Astrocyte (in vitro differentiated cells and primary cell): Measurements from ENCODE around the gene LHX1. TPM values are rescaled to one million over a fixed set of nuclear protein-coding genes. Genes with fewer than 3 reads are reported as not detected.

ENCODE experiments used
- DNase-seq: peaks from one replicate; pipeline ENCODE4 v3.0.0-alpha.2; 2010; ENCODE audit warnings: low read depth
- FAIRE-seq: peaks from 2 replicates; lab custom pipeline; 2011; peaks lifted over from hg19 to GRCh38; lab: Jason Lieb, UNC
- H2AFZ ChIP-seq: 2 replicates; pipeline ENCODE4 v1.6.0; 2012; ENCODE audit warnings: low read depth, low read length, inconsistent platforms
- H3K27ac ChIP-seq: 2 replicates; pipeline ENCODE4 v1.5.1; 2011; ENCODE audit warnings: low read depth, low read length, inconsistent platforms
- H3K27me3 ChIP-seq: 2 replicates; pipeline ENCODE4 v1.6.0; 2011; ENCODE audit warnings: low read length, inconsistent platforms; ENCODE audit not compliant: insufficient read depth
- H3K36me3 ChIP-seq: 2 replicates; pipeline ENCODE4 v1.5.1; 2011; ENCODE audit warnings: low read length, inconsistent platforms; ENCODE audit not compliant: insufficient read depth
- H3K4me1 ChIP-seq: 2 replicates; pipeline ENCODE4 v1.5.1; 2011; ENCODE audit warnings: low read length, inconsistent platforms; ENCODE audit not compliant: insufficient read depth
- H3K4me2 ChIP-seq: 2 replicates; pipeline ENCODE4 v1.6.0; 2012; ENCODE audit warnings: low read length, inconsistent platforms
- H3K4me3 ChIP-seq: 2 replicates; pipeline ENCODE4 v1.5.1; 2011; ENCODE audit warnings: low read depth, mild to moderate bottlenecking, low read length, inconsistent platforms; ENCODE audit not compliant: insufficient read depth
- H3K79me2 ChIP-seq: 2 replicates; pipeline ENCODE4 v1.6.0; 2012; ENCODE audit warnings: mild to moderate bottlenecking, low read length, inconsistent platforms; ENCODE audit not compliant: insufficient read depth
- H3K9ac ChIP-seq: 2 replicates; pipeline ENCODE4 v1.6.0; 2012; ENCODE audit warnings: mild to moderate bottlenecking, low read length, inconsistent platforms
- H3K9me3 ChIP-seq: 2 replicates; pipeline ENCODE4 v1.5.1; 2012; ENCODE audit warnings: low read depth, mild to moderate bottlenecking, low read length, inconsistent platforms; ENCODE audit not compliant: insufficient read depth
- H4K20me1 ChIP-seq: 2 replicates; pipeline ENCODE4 v1.6.0; 2012; ENCODE audit warnings: low read length, inconsistent platforms; ENCODE audit not compliant: insufficient read depth
- H3K27ac Mint-ChIP-seq: one replicate; pipeline ENCODE4 v1.8.0; 2021; ENCODE audit warnings: mild to moderate bottlenecking, mixed read lengths; ENCODE audit not compliant: unreplicated experiment
- H3K27me3 Mint-ChIP-seq: one replicate; pipeline ENCODE4 v1.8.0; 2021; ENCODE audit warnings: low read depth, mixed read lengths; ENCODE audit not compliant: unreplicated experiment
- H3K36me3 Mint-ChIP-seq: one replicate; pipeline ENCODE4 v1.8.0; 2021; ENCODE audit warnings: low read depth, mixed read lengths; ENCODE audit not compliant: unreplicated experiment
- H3K4me1 Mint-ChIP-seq: one replicate; pipeline ENCODE4 v1.8.0; 2021; ENCODE audit warnings: low read depth, mixed read lengths; ENCODE audit not compliant: unreplicated experiment
- H3K4me3 Mint-ChIP-seq: one replicate; pipeline ENCODE4 v1.8.0; 2021; ENCODE audit warnings: mild to moderate bottlenecking, moderate library complexity, mixed read lengths; ENCODE audit not compliant: unreplicated experiment
- H3K9me3 Mint-ChIP-seq: one replicate; pipeline ENCODE4 v1.8.0; 2021; ENCODE audit warnings: mild to moderate bottlenecking, mixed read lengths; ENCODE audit not compliant: unreplicated experiment
- EZH2 ChIP-seq: IDR thresholded peaks from 2 replicates; pipeline ENCODE4 v1.6.1; 2012; ENCODE audit warnings: mild to moderate bottlenecking, low read length, inconsistent platforms; ENCODE audit not compliant: insufficient read depth
- total RNA-seq: library from RNA; stranded (reverse); gene quantifications from 2 replicates; pipeline ENCODE4 v1.2.1, GENCODE V29; 2021
- TF ChIP-seq, protein P1 (sequence below): IDR thresholded peaks from 2 replicates; pipeline ENCODE4 v1.5.1; 2011; ENCODE audit warnings: low read depth, mild to moderate bottlenecking, inconsistent platforms, low read length, moderate library complexity; ENCODE audit not compliant: insufficient read depth

The LHX1 gene
- total RNA-seq, 1 donor from 2014 or later, result 10.8 TPM

DNA sequence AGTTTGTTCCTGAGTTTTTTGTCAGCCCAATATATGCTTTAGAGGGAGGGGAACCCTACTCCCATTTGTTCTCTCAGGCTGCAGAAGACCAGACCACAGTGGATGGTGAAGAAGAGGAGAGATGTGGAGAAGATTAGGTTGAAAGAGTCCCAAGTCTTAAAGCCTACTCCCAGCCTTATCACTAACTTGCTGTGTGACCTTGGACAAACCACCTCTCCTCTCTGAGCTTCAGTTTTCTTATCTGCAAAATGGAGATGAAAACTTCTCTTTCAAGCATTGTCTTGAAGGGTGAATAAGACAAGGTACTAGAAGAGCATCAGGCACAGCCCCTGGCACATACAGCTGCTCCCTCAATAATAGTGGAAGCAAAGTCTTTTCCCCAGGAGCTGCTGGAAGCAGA, 15.1 kb upstream of the LHX1 start:
- H3K27me3 ChIP-seq, result peaks cover 6% of the 10 kb centered on the region
- no peaks in the 10 kb centered on the region for H3K9me3 ChIP-seq
- H3K4me2 ChIP-seq, result no peak overlapping the region
- no peaks in the 10 kb centered on the region for H3K36me3 ChIP-seq
- no peaks in the 10 kb centered on the region for H3K9me3 Mint-ChIP-seq
- TF ChIP-seq, protein P1, sequence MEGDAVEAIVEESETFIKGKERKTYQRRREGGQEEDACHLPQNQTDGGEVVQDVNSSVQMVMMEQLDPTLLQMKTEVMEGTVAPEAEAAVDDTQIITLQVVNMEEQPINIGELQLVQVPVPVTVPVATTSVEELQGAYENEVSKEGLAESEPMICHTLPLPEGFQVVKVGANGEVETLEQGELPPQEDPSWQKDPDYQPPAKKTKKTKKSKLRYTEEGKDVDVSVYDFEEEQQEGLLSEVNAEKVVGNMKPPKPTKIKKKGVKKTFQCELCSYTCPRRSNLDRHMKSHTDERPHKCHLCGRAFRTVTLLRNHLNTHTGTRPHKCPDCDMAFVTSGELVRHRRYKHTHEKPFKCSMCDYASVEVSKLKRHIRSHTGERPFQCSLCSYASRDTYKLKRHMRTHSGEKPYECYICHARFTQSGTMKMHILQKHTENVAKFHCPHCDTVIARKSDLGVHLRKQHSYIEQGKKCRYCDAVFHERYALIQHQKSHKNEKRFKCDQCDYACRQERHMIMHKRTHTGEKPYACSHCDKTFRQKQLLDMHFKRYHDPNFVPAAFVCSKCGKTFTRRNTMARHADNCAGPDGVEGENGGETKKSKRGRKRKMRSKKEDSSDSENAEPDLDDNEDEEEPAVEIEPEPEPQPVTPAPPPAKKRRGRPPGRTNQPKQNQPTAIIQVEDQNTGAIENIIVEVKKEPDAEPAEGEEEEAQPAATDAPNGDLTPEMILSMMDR, result no peak
- no peak for TF ChIP-seq EZH2
- H3K4me3 ChIP-seq, result no peak overlapping the region
- H3K4me1 ChIP-seq, result peaks cover 52% of the 10 kb centered on the region
- FAIRE-seq, result no peak
- H3K9ac ChIP-seq, result no peak overlapping the region
- no peak overlapping the region for H3K27ac Mint-ChIP-seq
- peaks cover 51% of the 10 kb centered on the region for H3K4me1 Mint-ChIP-seq
- H4K20me1 ChIP-seq, result no peaks in the 10 kb centered on the region
- no peak overlapping the region for H3K4me3 Mint-ChIP-seq
- H3K27ac ChIP-seq, result no peak overlapping the region
- no peaks in the 10 kb centered on the region for H3K36me3 Mint-ChIP-seq
- H3K79me2 ChIP-seq, result no peaks in the 10 kb centered on the region
- H3K27me3 Mint-ChIP-seq, result peaks cover 9% of the 10 kb centered on the region
- no peak for DNase-seq
- no peak overlapping the region for H2AFZ ChIP-seq

DNA sequence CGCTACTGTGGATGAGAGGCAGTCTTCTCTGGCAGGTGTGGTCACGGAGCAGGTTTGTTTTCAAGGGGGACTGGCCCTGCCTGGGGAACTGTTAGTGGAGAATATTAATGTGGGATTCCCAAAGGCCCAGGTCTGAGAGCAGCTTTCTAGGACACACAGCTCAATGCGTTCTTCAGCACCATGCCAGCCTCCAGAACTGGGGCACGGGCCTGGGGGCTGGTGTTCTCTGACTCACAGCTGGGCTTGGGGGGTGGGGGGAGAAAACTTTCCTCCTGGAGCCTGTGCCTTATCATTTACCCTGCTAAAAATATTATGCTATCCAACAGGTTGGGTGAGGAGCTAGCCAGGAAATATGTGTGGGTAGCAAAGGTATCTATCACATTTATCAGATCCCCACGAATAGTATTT, 13.5 kb upstream of the LHX1 start:
- TF ChIP-seq, protein P1, result no peak
- no peak for TF ChIP-seq EZH2
- no peaks in the 10 kb centered on the region for H3K36me3 Mint-ChIP-seq
- FAIRE-seq (no peak), DNase-seq (peak; percentile 54)
- H3K27ac Mint-ChIP-seq, result peak overlapping the region; percentile 34
- Histone ChIP-seq H3K4me3 (no peak overlapping the region), H3K27me3 (peaks cover 14% of the 10 kb centered on the region), H3K4me2 (no peak overlapping the region), H3K9ac (no peak overlapping the region), H3K9me3 (no peaks in the 10 kb centered on the region), H3K36me3 (no peaks in the 10 kb centered on the region), H3K79me2 (no peaks in the 10 kb centered on the region), H2AFZ (no peak overlapping the region), H4K20me1 (no peaks in the 10 kb centered on the region), H3K4me1 (peaks cover 42% of the 10 kb centered on the region), H3K27ac (no peak overlapping the region)
- peaks cover 16% of the 10 kb centered on the region for H3K27me3 Mint-ChIP-seq
- H3K9me3 Mint-ChIP-seq, result peaks cover 2% of the 10 kb centered on the region
- H3K4me3 Mint-ChIP-seq, result no peak overlapping the region
- H3K4me1 Mint-ChIP-seq, result peaks cover 45% of the 10 kb centered on the region

DNA sequence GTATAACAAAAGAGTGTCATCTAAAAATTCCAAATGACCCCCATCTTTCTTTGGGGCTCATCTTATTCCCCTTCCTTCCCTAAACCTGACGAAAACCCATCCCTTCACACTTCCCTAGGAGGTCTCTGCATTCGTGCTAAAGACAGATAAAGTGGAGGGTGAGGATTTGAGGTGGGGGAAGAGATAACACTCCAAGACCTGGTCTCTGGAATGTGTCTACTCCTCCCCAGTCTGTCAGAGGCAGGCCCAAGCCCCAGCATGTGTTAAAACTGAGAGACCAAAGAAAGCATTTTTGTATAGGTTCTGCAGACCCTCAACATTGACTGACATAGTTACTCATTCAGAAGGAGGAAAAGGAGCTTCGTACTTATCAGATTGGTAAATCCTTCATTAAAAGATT, 11.0 kb upstream of the LHX1 start:
- peaks cover 22% of the 10 kb centered on the region for H3K4me1 ChIP-seq

More for the DNA sequence above, 11.0 kb upstream of the LHX1 start:
- no peak overlapping the region for H2AFZ ChIP-seq
- H3K9ac ChIP-seq, result no peak overlapping the region
- H3K36me3 ChIP-seq, result no peaks in the 10 kb centered on the region
- Mint-ChIP-seq H3K9me3 (peaks cover 4% of the 10 kb centered on the region), H3K4me3 (no peak overlapping the region), H3K27ac (no peak overlapping the region), H3K36me3 (peaks cover 3% of the 10 kb centered on the region), H3K27me3 (peaks cover 39% of the 10 kb centered on the region), H3K4me1 (peaks cover 27% of the 10 kb centered on the region)
- H3K27me3 ChIP-seq, result peaks cover 38% of the 10 kb centered on the region
- H3K9me3 ChIP-seq, result no peaks in the 10 kb centered on the region
- no peak overlapping the region for H3K4me3 ChIP-seq
- DNase-seq (no peak), FAIRE-seq (no peak)
- no peak for TF ChIP-seq EZH2
- TF ChIP-seq, protein P1, result no peak
- no peak overlapping the region for H3K27ac ChIP-seq
- H4K20me1 ChIP-seq, result peaks cover 7% of the 10 kb centered on the region
- no peak overlapping the region for H3K4me2 ChIP-seq
- no peaks in the 10 kb centered on the region for H3K79me2 ChIP-seq
